HepG2 (cell line): Measurements from ENCODE around the gene GPR156.

Experiments
- ATF1 ChIP-seq: IDR thresholded peaks from 2 replicates; pipeline ENCODE4 v1.6.1; 2016; ENCODE audit warnings: mild to moderate bottlenecking, control low read depth
- KAT2B ChIP-seq: fragments of 150-350 bp; IDR thresholded peaks from 2 replicates; pipeline ENCODE4 v1.6.1; 2014; ENCODE audit warnings: low read depth, low read length, borderline replicate concordance
- MAFK ChIP-seq, 2 experiments: IDR thresholded peaks in 1 of 2; conservative IDR thresholded peaks in 1 of 2; 2 replicates each; pipeline ENCODE4 v1.6.1; 2011; ENCODE audit warnings: improper control_type of control experiment in 2 of 2, low read length in 2 of 2
- ZBTB7A ChIP-seq: sonication (generic); formaldehyde crosslinking; IDR thresholded peaks from 2 replicates; pipeline ENCODE4 v1.8.0; 2022; ENCODE audit warnings: mild to moderate bottlenecking, missing genetic modification reagents
- ZNF224 ChIP-seq: sonication (generic); formaldehyde crosslinking; IDR thresholded peaks from 2 replicates; pipeline ENCODE4 v1.5.0; 2020; ENCODE audit warnings: mild to moderate bottlenecking, missing genetic modification reagents
- ZNF468 ChIP-seq: sonication (generic); formaldehyde crosslinking; IDR thresholded peaks from 2 replicates; pipeline ENCODE4 v1.8.0; 2022; ENCODE audit warnings: mild to moderate bottlenecking, moderate library complexity, missing genetic modification reagents
- ZNF792 ChIP-seq: IDR thresholded peaks from 2 replicates; pipeline ENCODE4 v1.6.1; 2016
- TF ChIP-seq, protein P1 (sequence below): sonication (generic); formaldehyde crosslinking; IDR thresholded peaks from 2 replicates; pipeline ENCODE4 v1.4.0; 2020; ENCODE audit warnings: missing genetic modification reagents
- TF ChIP-seq, protein P2 (sequence below): sonication (generic); formaldehyde crosslinking; IDR thresholded peaks from 2 replicates; pipeline ENCODE4 v1.5.0; 2020; ENCODE audit warnings: mild to moderate bottlenecking, missing genetic modification reagents, moderate library complexity
- TF ChIP-seq, protein P3 (sequence below): IDR thresholded peaks from 2 replicates; pipeline ENCODE4 v1.6.1; 2012; ENCODE audit warnings: inconsistent platforms
- TF ChIP-seq, protein P4 (sequence below): sonication (generic); formaldehyde crosslinking; IDR thresholded peaks from 2 replicates; pipeline ENCODE4 v1.4.0; 2020; ENCODE audit warnings: missing genetic modification reagents, borderline replicate concordance

DNA sequence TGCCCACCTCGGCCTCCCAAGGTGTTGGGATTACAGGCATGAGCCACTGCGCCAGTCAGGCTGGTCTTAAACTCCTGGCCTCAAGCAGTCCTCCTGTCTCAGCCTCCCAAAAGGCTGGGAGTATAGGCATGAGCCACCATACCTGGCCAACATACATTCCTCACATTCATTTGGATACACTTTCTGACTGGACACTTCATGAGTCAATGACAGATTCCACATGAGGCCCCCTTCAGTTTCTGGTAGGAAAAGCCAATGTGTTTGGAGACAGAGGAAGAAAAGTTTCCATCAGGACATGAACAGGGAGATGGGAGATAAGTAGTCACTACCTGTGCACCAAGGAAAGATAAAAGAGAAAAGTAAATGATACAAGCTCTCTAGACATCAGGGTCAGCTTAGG is 141.3 kb downstream of the GPR156 start:
- TF ChIP-seq KAT2B (no peak), ZNF224 (no peak), ATF1 (CRISPR knock-in tag) (no peak), ZNF792 (no peak), ZNF468 (CRISPR knock-in tag) (no peak), MAFK (conservative IDR thresholded peaks at IDR 0.05 in 1 of 2, IDR thresholded peaks at IDR 0.05 in 1 of 2; ENCODE audit: low read length in 2 of 2) (no peak), ZBTB7A (CRISPR knock-in tag) (no peak)
- TF ChIP-seq, protein P1, sequence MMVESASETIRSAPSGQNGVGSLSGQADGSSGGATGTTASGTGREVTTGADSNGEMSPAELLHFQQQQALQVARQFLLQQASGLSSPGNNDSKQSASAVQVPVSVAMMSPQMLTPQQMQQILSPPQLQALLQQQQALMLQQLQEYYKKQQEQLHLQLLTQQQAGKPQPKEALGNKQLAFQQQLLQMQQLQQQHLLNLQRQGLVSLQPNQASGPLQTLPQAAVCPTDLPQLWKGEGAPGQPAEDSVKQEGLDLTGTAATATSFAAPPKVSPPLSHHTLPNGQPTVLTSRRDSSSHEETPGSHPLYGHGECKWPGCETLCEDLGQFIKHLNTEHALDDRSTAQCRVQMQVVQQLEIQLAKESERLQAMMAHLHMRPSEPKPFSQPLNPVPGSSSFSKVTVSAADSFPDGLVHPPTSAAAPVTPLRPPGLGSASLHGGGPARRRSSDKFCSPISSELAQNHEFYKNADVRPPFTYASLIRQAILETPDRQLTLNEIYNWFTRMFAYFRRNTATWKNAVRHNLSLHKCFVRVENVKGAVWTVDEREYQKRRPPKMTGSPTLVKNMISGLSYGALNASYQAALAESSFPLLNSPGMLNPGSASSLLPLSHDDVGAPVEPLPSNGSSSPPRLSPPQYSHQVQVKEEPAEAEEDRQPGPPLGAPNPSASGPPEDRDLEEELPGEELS: no peak
- TF ChIP-seq, protein P2, sequence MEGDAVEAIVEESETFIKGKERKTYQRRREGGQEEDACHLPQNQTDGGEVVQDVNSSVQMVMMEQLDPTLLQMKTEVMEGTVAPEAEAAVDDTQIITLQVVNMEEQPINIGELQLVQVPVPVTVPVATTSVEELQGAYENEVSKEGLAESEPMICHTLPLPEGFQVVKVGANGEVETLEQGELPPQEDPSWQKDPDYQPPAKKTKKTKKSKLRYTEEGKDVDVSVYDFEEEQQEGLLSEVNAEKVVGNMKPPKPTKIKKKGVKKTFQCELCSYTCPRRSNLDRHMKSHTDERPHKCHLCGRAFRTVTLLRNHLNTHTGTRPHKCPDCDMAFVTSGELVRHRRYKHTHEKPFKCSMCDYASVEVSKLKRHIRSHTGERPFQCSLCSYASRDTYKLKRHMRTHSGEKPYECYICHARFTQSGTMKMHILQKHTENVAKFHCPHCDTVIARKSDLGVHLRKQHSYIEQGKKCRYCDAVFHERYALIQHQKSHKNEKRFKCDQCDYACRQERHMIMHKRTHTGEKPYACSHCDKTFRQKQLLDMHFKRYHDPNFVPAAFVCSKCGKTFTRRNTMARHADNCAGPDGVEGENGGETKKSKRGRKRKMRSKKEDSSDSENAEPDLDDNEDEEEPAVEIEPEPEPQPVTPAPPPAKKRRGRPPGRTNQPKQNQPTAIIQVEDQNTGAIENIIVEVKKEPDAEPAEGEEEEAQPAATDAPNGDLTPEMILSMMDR (CRISPR knock-in tag): no peak
- TF ChIP-seq, protein P3, sequence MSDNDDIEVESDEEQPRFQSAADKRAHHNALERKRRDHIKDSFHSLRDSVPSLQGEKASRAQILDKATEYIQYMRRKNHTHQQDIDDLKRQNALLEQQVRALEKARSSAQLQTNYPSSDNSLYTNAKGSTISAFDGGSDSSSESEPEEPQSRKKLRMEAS: no peak
- TF ChIP-seq, protein P4, sequence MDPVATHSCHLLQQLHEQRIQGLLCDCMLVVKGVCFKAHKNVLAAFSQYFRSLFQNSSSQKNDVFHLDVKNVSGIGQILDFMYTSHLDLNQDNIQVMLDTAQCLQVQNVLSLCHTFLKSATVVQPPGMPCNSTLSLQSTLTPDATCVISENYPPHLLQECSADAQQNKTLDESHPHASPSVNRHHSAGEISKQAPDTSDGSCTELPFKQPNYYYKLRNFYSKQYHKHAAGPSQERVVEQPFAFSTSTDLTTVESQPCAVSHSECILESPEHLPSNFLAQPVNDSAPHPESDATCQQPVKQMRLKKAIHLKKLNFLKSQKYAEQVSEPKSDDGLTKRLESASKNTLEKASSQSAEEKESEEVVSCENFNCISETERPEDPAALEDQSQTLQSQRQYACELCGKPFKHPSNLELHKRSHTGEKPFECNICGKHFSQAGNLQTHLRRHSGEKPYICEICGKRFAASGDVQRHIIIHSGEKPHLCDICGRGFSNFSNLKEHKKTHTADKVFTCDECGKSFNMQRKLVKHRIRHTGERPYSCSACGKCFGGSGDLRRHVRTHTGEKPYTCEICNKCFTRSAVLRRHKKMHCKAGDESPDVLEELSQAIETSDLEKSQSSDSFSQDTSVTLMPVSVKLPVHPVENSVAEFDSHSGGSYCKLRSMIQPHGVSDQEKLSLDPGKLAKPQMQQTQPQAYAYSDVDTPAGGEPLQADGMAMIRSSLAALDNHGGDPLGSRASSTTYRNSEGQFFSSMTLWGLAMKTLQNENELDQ (CRISPR knock-in tag): no peak
